Gastrocnemius medialis (tissue), 4 donors: ENCODE data around the gene RNF214.

Experiments
- CTCF ChIP-seq, 5 experiments: fragments of 450-650 bp in 3 of 5; fragments of 200-600 bp in 2 of 5; sonication (generic) in 2 of 5; IDR thresholded peaks in 4 of 5; conservative IDR thresholded peaks in 1 of 5; 1 replicate in 4 of 5; 2 replicates in 1 of 5; pipeline ENCODE4 v1.5.1; 2016 to 2019; ENCODE audit warnings: antibody characterized with exemption in 5 of 5, mild to moderate bottlenecking in 3 of 5, moderate library complexity in 3 of 5
- POLR2A ChIP-seq, 2 donors: fragments of 450-650 bp; IDR thresholded peaks; one replicate each; pipeline ENCODE4 v1.6.1; 2017; ENCODE audit warnings: antibody characterized with exemption in 2 of 2, mild to moderate bottlenecking in 2 of 2, moderate library complexity in 2 of 2

- no peak for TF ChIP-seq CTCF (IDR thresholded peaks at IDR 0.05 in 4 of 5, conservative IDR thresholded peaks at IDR 0.05 in 1 of 5)
- TF ChIP-seq POLR2A (IDR thresholded peaks at IDR 0.05): no peak
These were observed 39.1 kb upstream of the RNF214 start for GRCh38 chr11:117193130-117194020.
